ENCODE results near the gene SNX11. TPM values are rescaled to one million over a fixed set of nuclear protein-coding genes. Genes with fewer than 3 reads are reported as not detected.
"Not testable (repeated sequence)": the region's sequence is repeated elsewhere in the genome, so short reads cannot be mapped to it uniquely, and the experiment has no call there.

The SNX11 gene
- total RNA-seq, 1 donor from 2014 or later: 20.8 TPM

GRCh38 chr17:48070195-48070594 lies 37.4 kb upstream of the SNX11 start:
- Histone ChIP-seq H3K9me3 (no peaks in the 10 kb centered on the region), H3K27me3 (no peaks in the 10 kb centered on the region), H3K4me3 (no peak overlapping the region), H3K27ac (no peak overlapping the region), H3K36me3 (peaks cover 67% of the 10 kb centered on the region), H3K4me1 (no peaks in the 10 kb centered on the region)
- DNase-seq (no peak), ATAC-seq (no peak)
- intact Hi-C loops (cut with DNase I): loop anchor here (5.0 kb wide), 1 partner anchor 43 kb away; no protein-coding TSS in a partner anchor
- TF ChIP-seq CTCF (IDR thresholded peaks at IDR 0.05): no peak

GRCh38 chr17:48071654-48072053 lies 35.9 kb upstream of the SNX11 start:
- no peaks in the 10 kb centered on the region for H3K4me1 ChIP-seq
- DNase-seq (no peak), ATAC-seq (no peak)
- H3K36me3 ChIP-seq: peaks cover 67% of the 10 kb centered on the region
- no peak overlapping the region for H3K27ac ChIP-seq
- H3K27me3 ChIP-seq: no peaks in the 10 kb centered on the region
- TF ChIP-seq CTCF (IDR thresholded peaks at IDR 0.05): no peak
- intact Hi-C loops (cut with DNase I): loop anchor here (5.0 kb wide), 1 partner anchor 44 kb away; no protein-coding TSS in a partner anchor
- no peak overlapping the region for H3K4me3 ChIP-seq
- no peaks in the 10 kb centered on the region for H3K9me3 ChIP-seq

GRCh38 chr17:48072811-48073210 lies 34.8 kb upstream of the SNX11 start:
- not testable (repeated sequence) for H3K4me1 ChIP-seq, H3K9me3 ChIP-seq, DNase-seq, H3K27ac ChIP-seq, H3K27me3 ChIP-seq, ATAC-seq, H3K4me3 ChIP-seq
- H3K36me3 ChIP-seq: peaks cover 62% of the 10 kb centered on the region
- intact Hi-C loops (cut with DNase I): loop anchor here (5.0 kb wide), 1 partner anchor 46 kb away; no protein-coding TSS in a partner anchor

- intact Hi-C loops (cut with DNase I): loop anchor here (5.0 kb wide), 1 partner anchor 46 kb away; no protein-coding TSS in a partner anchor
- not testable (repeated sequence) for H3K4me1 ChIP-seq, H3K9me3 ChIP-seq, H3K4me3 ChIP-seq, H3K27ac ChIP-seq, ATAC-seq, H3K27me3 ChIP-seq
- H3K36me3 ChIP-seq: peaks cover 56% of the 10 kb centered on the region
- DNase-seq: peak; percentile 7
Observed at GRCh38 chr17:48073566-48074094, 33.9 kb upstream of the SNX11 start.

- DNase-seq (peak; percentile 15), ATAC-seq (peak; percentile 93)
- intact Hi-C loops (cut with DNase I): loop anchor here (5.0 kb wide), 1 partner anchor 47 kb away; no protein-coding TSS in a partner anchor
- Histone ChIP-seq H3K9me3 (no peaks in the 10 kb centered on the region), H3K27ac (no peak overlapping the region), H3K27me3 (no peaks in the 10 kb centered on the region), H3K4me1 (no peaks in the 10 kb centered on the region), H3K36me3 (peaks cover 50% of the 10 kb centered on the region), H3K4me3 (no peak overlapping the region)
- peak; percentile 79 for TF ChIP-seq CTCF (IDR thresholded peaks at IDR 0.05)
Observed at GRCh38 chr17:48074322-48075081, 33.1 kb upstream of the SNX11 start.

- H3K27ac ChIP-seq; H3K4me3 ChIP-seq; H3K27me3 ChIP-seq; ATAC-seq; intact Hi-C loops (cut with DNase I); DNase-seq; H3K4me1 ChIP-seq; H3K9me3 ChIP-seq: not testable (repeated sequence)
- peaks cover 25% of the 10 kb centered on the region for H3K36me3 ChIP-seq
Observed at GRCh38 chr17:48077152-48077551, 30.4 kb upstream of the SNX11 start.

GRCh38 chr17:48081858-48082257 lies 25.7 kb upstream of the SNX11 start:
- no peak for TF ChIP-seq CTCF (IDR thresholded peaks at IDR 0.05)
- no peak overlapping the region for H3K4me3 ChIP-seq
- H3K4me1 ChIP-seq: no peaks in the 10 kb centered on the region
- DNase-seq (no peak), ATAC-seq (no peak)
- intact Hi-C loops (cut with DNase I): loop anchor here (10.0 kb wide), 1 partner anchor 53 kb away; no protein-coding TSS in a partner anchor
- no peaks in the 10 kb centered on the region for H3K9me3 ChIP-seq
- H3K36me3 ChIP-seq: no peaks in the 10 kb centered on the region
- H3K27ac ChIP-seq: no peak overlapping the region
- no peaks in the 10 kb centered on the region for H3K27me3 ChIP-seq
